ENCODE data around the gene SLC66A1.

The SLC66A1 gene

DNA sequence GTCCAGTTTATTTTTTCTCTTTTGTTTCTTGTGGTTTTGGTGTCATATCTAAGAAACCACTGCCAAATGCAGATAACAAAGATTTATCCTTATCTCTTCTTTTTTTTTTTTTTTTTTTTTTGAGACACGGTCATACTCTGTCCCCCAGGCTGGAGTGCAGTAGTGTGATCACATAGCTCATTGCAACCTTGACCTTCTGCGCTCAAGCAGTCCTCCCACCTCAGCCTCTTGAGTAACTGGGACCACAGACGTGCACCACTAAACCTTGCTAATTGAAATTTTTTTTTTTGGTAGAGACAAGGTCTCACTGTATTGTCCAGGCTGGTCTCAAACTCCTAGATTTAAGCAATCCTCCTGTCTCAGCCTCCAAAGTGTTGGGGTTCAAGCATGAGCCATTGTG is 8.9 kb downstream of the SLC66A1 start:
- DNase-seq (no peak), ATAC-seq (ENCODE audit: insufficient read depth, low read depth) (no peak)
- H3K9ac ChIP-seq (ENCODE audit: low read depth, low read length) = no peak overlapping the region
- H3K9me3 ChIP-seq (ENCODE audit: insufficient read depth, low read length, severe bottlenecking) = no peaks in the 10 kb centered on the region
- H4K20me1 ChIP-seq (ENCODE audit: insufficient read depth, low read length) = 0 out of 2 replicates have a peak, but pooled peaks cover 3% of the 10 kb centered on the region
- H3K4me3 ChIP-seq (ENCODE audit: low read depth in 1 of 2, low read length in 2 of 2) = no peak overlapping the region
- no peak overlapping the region for H3K4me2 ChIP-seq (ENCODE audit: insufficient read depth, low read length)
- H3K36me3 ChIP-seq (ENCODE audit: insufficient read depth, low read length) = peaks cover 11% of the 10 kb centered on the region
- H3K27ac ChIP-seq (ENCODE audit: low read length) = no peak overlapping the region
- no peaks in the 10 kb centered on the region for H3K4me1 ChIP-seq (ENCODE audit: insufficient read depth, low read length)
- H2AFZ ChIP-seq (ENCODE audit: low read depth, low read length) = no peak overlapping the region
- no peak for TF ChIP-seq CTCF (IDR thresholded peaks at IDR 0.05; ENCODE audit: borderline replicate concordance, extremely low read depth, low read length, poor library complexity, severe bottlenecking)
- no peaks in the 10 kb centered on the region for H3K79me2 ChIP-seq (ENCODE audit: insufficient read depth, low read length)
- H3K27me3 ChIP-seq (ENCODE audit: insufficient read depth, low read length, poor library complexity) = no peaks in the 10 kb centered on the region

GRCh38 chr1:19322481-19322880 is 10.4 kb downstream of the SLC66A1 start:
- DNase-seq (no peak), ATAC-seq (ENCODE audit: insufficient read depth, low read depth) (no peak)
- TF ChIP-seq EZH2 (IDR thresholded peaks at IDR 0.05; ENCODE audit: borderline replicate concordance, low read depth, low read length, severe bottlenecking) (no peak), CTCF (IDR thresholded peaks at IDR 0.05; ENCODE audit: borderline replicate concordance, extremely low read depth, low read length, poor library complexity, severe bottlenecking) (no peak)
- no peaks in the 10 kb centered on the region for H3K27me3 ChIP-seq (ENCODE audit: insufficient read depth, low read length, poor library complexity)
- no peak overlapping the region for H3K9ac ChIP-seq (ENCODE audit: low read depth, low read length)
- no peak overlapping the region for H3K27ac ChIP-seq (ENCODE audit: low read length)
- H2AFZ ChIP-seq (ENCODE audit: low read depth, low read length) = no peak overlapping the region
- H3K4me1 ChIP-seq (ENCODE audit: insufficient read depth, low read length) = no peaks in the 10 kb centered on the region
- H3K4me3 ChIP-seq (ENCODE audit: low read depth in 1 of 2, low read length in 2 of 2) = no peak overlapping the region
- H3K79me2 ChIP-seq (ENCODE audit: insufficient read depth, low read length) = no peaks in the 10 kb centered on the region
- H3K4me2 ChIP-seq (ENCODE audit: insufficient read depth, low read length) = no peak overlapping the region
- H3K36me3 ChIP-seq (ENCODE audit: insufficient read depth, low read length) = peaks cover 17% of the 10 kb centered on the region
- H4K20me1 ChIP-seq (ENCODE audit: insufficient read depth, low read length) = no peaks in the 10 kb centered on the region
- no peaks in the 10 kb centered on the region for H3K9me3 ChIP-seq (ENCODE audit: insufficient read depth, low read length, severe bottlenecking)

DNA sequence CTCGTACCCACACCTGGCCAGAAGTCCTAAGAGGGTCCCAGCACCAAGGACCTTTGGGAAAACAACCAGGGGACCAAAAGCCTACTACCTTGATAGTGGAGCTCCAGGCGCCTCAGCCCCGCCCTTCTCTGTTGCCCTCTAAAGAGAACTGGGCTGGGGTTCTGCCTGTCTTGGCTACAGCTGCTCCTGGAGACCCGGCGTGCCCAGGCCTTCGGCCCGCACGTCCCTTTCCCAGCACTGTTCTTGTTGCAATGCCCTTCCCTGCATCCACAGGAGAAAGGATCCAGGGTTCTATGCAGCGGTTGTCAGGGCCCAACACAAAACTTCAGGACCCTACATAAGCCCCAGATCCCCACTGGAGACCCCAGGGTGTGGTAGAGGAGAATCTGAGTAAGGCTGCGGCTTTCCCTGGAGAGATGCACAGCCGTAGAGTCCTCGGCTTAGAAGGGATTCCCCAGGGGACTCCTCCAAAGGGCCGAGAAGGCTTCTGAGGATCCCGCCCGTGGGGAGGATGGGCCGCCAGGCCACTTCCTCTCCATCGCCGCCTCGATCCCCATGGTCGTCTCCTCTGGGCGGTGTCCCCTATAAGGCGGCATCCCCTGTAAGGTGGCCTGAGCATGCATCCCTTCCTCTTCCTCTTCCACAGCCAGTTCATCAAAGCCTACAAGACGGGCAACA is 12.0 kb downstream of the SLC66A1 start:
- Histone ChIP-seq H3K27me3 (ENCODE audit: insufficient read depth, low read length, poor library complexity) (no peaks in the 10 kb centered on the region), H3K4me3 (ENCODE audit: low read depth in 1 of 2, low read length in 2 of 2) (no peak overlapping the region), H3K79me2 (ENCODE audit: insufficient read depth, low read length) (no peaks in the 10 kb centered on the region), H4K20me1 (ENCODE audit: insufficient read depth, low read length) (no peaks in the 10 kb centered on the region), H3K9me3 (ENCODE audit: insufficient read depth, low read length, severe bottlenecking) (no peaks in the 10 kb centered on the region), H3K4me2 (ENCODE audit: insufficient read depth, low read length) (no peak overlapping the region), H3K4me1 (ENCODE audit: insufficient read depth, low read length) (no peaks in the 10 kb centered on the region), H2AFZ (ENCODE audit: low read depth, low read length) (no peak overlapping the region), H3K9ac (ENCODE audit: low read depth, low read length) (no peak overlapping the region), H3K27ac (ENCODE audit: low read length) (no peak overlapping the region), H3K36me3 (ENCODE audit: insufficient read depth, low read length) (peaks cover 25% of the 10 kb centered on the region)
- DNase-seq (no peak), ATAC-seq (ENCODE audit: insufficient read depth, low read depth) (no peak)
- TF ChIP-seq EZH2 (IDR thresholded peaks at IDR 0.05; ENCODE audit: borderline replicate concordance, low read depth, low read length, severe bottlenecking) (no peak), CTCF (IDR thresholded peaks at IDR 0.05; ENCODE audit: borderline replicate concordance, extremely low read depth, low read length, poor library complexity, severe bottlenecking) (no peak)

DNA sequence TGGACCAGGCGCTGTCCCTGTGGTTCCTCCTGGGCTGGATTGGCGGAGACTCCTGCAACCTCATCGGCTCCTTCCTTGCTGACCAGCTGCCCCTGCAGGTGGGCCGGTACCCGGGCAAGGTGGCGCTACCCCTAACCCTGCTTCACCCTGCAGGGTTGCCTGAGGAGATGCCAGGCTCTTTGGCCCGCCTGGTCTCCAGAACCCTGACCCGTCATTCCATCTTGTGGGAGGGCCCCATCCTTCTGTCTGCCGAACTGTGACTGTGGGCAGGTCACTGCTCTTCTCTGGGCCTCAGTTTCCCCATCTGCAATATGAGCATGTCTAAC is 12.5 kb downstream of the SLC66A1 start:
- Histone ChIP-seq H2AFZ (ENCODE audit: low read depth, low read length) (no peak overlapping the region), H3K4me1 (ENCODE audit: insufficient read depth, low read length) (no peaks in the 10 kb centered on the region), H3K27ac (ENCODE audit: low read length) (no peak overlapping the region), H3K4me2 (ENCODE audit: insufficient read depth, low read length) (no peak overlapping the region), H3K4me3 (ENCODE audit: low read depth in 1 of 2, low read length in 2 of 2) (no peak overlapping the region), H3K9me3 (ENCODE audit: insufficient read depth, low read length, severe bottlenecking) (no peaks in the 10 kb centered on the region), H3K9ac (ENCODE audit: low read depth, low read length) (no peak overlapping the region), H3K79me2 (ENCODE audit: insufficient read depth, low read length) (no peaks in the 10 kb centered on the region), H3K36me3 (ENCODE audit: insufficient read depth, low read length) (peaks cover 25% of the 10 kb centered on the region), H3K27me3 (ENCODE audit: insufficient read depth, low read length, poor library complexity) (no peaks in the 10 kb centered on the region), H4K20me1 (ENCODE audit: insufficient read depth, low read length) (no peaks in the 10 kb centered on the region)
- no peak for ATAC-seq (ENCODE audit: insufficient read depth, low read depth)
- TF ChIP-seq CTCF (IDR thresholded peaks at IDR 0.05; ENCODE audit: borderline replicate concordance, extremely low read depth, low read length, poor library complexity, severe bottlenecking) (no peak), EZH2 (IDR thresholded peaks at IDR 0.05; ENCODE audit: borderline replicate concordance, low read depth, low read length, severe bottlenecking) (no peak)
- no peak for DNase-seq

All from DND-41 (cell line).